WTC11 (cell line): Measurements from ENCODE around the gene CCDC71L. TPM values are rescaled to one million over a fixed set of nuclear protein-coding genes. Genes with fewer than 3 reads are reported as not detected.

Source experiments
- ATAC-seq: fragments of 200-7000 bp; cut with Tn5 transposase; 2 replicates; pipeline ENCODE4 v1.10.0; 2021; ENCODE audit warnings: mild to moderate bottlenecking, moderate library complexity
- CTCF ChIA-PET: fragments of 300-600 bp; sonication (Branson Sonifier 250); formaldehyde crosslinking; loops from one replicate; lab custom pipeline; 2021; ENCODE audit warnings: antibody characterized with exemption; lab: Charles Lee
- POLR2A ChIA-PET: fragments of 350-600 bp; sonication (Branson Sonifier 250); formaldehyde crosslinking; loops from one replicate; lab custom pipeline; 2021; ENCODE audit warnings: antibody characterized with exemption; lab: Charles Lee
- DNase-seq: peaks from one replicate; pipeline ENCODE4 v3.0.0; 2021; ENCODE audit warnings: low spot score
- H3K27ac Mint-ChIP-seq: 2 replicates; pipeline ENCODE4 v1.8.0; 2021; ENCODE audit warnings: mixed read lengths
- H3K27me3 Mint-ChIP-seq: 2 replicates; pipeline ENCODE4 v1.8.0; 2021; ENCODE audit warnings: low read depth, mild to moderate bottlenecking, moderate library complexity, mixed read lengths
- H3K36me3 Mint-ChIP-seq: 2 replicates; pipeline ENCODE4 v1.8.0; 2021; ENCODE audit warnings: mixed read lengths
- H3K4me1 Mint-ChIP-seq: 2 replicates; pipeline ENCODE4 v1.8.0; 2022; ENCODE audit warnings: mixed read lengths
- H3K4me3 Mint-ChIP-seq: 2 replicates; pipeline ENCODE4 v1.8.0; 2021; ENCODE audit warnings: mild to moderate bottlenecking, moderate library complexity, mixed read lengths
- H3K9me3 Mint-ChIP-seq: 2 replicates; pipeline ENCODE4 v1.8.0; 2021; ENCODE audit warnings: mixed read lengths
- ETV6 ChIP-seq: sonication (generic); formaldehyde crosslinking; IDR thresholded peaks from 2 replicates; pipeline ENCODE4 v1.8.1; 2022; ENCODE audit warnings: mild to moderate bottlenecking, missing genetic modification reagents
- GABPB1 ChIP-seq: sonication (generic); formaldehyde crosslinking; IDR thresholded peaks from 2 replicates; pipeline ENCODE4 v1.8.1; 2023; ENCODE audit warnings: mild to moderate bottlenecking, missing genetic modification reagents
- HMGA2 ChIP-seq: fragments of 250-450 bp; sonication (Bioruptor Pico); IDR thresholded peaks from 2 replicates; pipeline ENCODE4 v1.4.0; 2021; ENCODE audit warnings: mild to moderate bottlenecking, moderate library complexity
- KAT7 ChIP-seq: sonication (generic); formaldehyde crosslinking; IDR thresholded peaks from 2 replicates; pipeline ENCODE4 v1.8.1; 2023; ENCODE audit warnings: missing genetic modification reagents, mild to moderate bottlenecking, borderline replicate concordance
- OVOL2 ChIP-seq: fragments of 250-450 bp; sonication (Bioruptor Pico); IDR thresholded peaks from 2 replicates; pipeline ENCODE4 v1.9.0; 2021; ENCODE audit warnings: mild to moderate bottlenecking, borderline replicate concordance
- RELA ChIP-seq: sonication (generic); formaldehyde crosslinking; IDR thresholded peaks from 2 replicates; pipeline ENCODE4 v1.8.1; 2022; ENCODE audit warnings: missing genetic modification reagents, mild to moderate bottlenecking, borderline replicate concordance
- SMAD3 ChIP-seq: sonication (generic); formaldehyde crosslinking; IDR thresholded peaks from 2 replicates; pipeline ENCODE4 v1.8.0; 2022; ENCODE audit warnings: missing genetic modification reagents, mild to moderate bottlenecking, borderline replicate concordance
- ZNF138 ChIP-seq: sonication (generic); formaldehyde crosslinking; conservative IDR thresholded peaks from 2 replicates; pipeline ENCODE4 v1.8.1; 2022; ENCODE audit warnings: mild to moderate bottlenecking, moderate library complexity, missing genetic modification reagents
- ZNF219 ChIP-seq: sonication (generic); formaldehyde crosslinking; IDR thresholded peaks from 2 replicates; pipeline ENCODE4 v1.8.0; 2023; ENCODE audit warnings: missing genetic modification reagents, mild to moderate bottlenecking, borderline replicate concordance
- total RNA-seq: library from RNA; stranded (reverse); gene quantifications from 3 replicates; pipeline ENCODE4 v1.2.3, GENCODE V29; 2021
- TF ChIP-seq, protein P1 (sequence below): sonication (generic); formaldehyde crosslinking; IDR thresholded peaks from 2 replicates; pipeline ENCODE4 v1.8.1; 2022; ENCODE audit warnings: mild to moderate bottlenecking, moderate library complexity, missing genetic modification reagents
- TF ChIP-seq, protein P2 (sequence below): fragments of 250-450 bp; sonication (Bioruptor Pico); IDR thresholded peaks from 2 replicates; pipeline ENCODE4 v1.9.0; 2021; ENCODE audit warnings: mild to moderate bottlenecking, borderline replicate concordance
- TF ChIP-seq, protein P3 (sequence below): sonication (generic); formaldehyde crosslinking; IDR thresholded peaks from 2 replicates; pipeline ENCODE4 v1.8.0; 2022; ENCODE audit warnings: mild to moderate bottlenecking, missing genetic modification reagents
- TF ChIP-seq, protein P4 (sequence below): sonication (generic); formaldehyde crosslinking; IDR thresholded peaks from 2 replicates; pipeline ENCODE4 v1.8.0; 2022; ENCODE audit warnings: missing genetic modification reagents
- TF ChIP-seq, protein P5 (sequence below): sonication (generic); formaldehyde crosslinking; IDR thresholded peaks from 2 replicates; pipeline ENCODE4 v1.8.0; 2022; ENCODE audit warnings: mild to moderate bottlenecking, missing genetic modification reagents
- TF ChIP-seq, protein P6 (sequence below): fragments of 250-450 bp; sonication (Bioruptor Pico); IDR thresholded peaks from 2 replicates; pipeline ENCODE4 v2.1.2; 2022; ENCODE audit warnings: mild to moderate bottlenecking, moderate library complexity
- TF ChIP-seq, protein P7 (sequence below): sonication (generic); formaldehyde crosslinking; IDR thresholded peaks from 2 replicates; pipeline ENCODE4 v1.8.0; 2023; ENCODE audit warnings: mild to moderate bottlenecking, missing genetic modification reagents

CCDC71L gene
- total RNA-seq, 1 experiment from 2014 or later = 21.5 TPM

DNA sequence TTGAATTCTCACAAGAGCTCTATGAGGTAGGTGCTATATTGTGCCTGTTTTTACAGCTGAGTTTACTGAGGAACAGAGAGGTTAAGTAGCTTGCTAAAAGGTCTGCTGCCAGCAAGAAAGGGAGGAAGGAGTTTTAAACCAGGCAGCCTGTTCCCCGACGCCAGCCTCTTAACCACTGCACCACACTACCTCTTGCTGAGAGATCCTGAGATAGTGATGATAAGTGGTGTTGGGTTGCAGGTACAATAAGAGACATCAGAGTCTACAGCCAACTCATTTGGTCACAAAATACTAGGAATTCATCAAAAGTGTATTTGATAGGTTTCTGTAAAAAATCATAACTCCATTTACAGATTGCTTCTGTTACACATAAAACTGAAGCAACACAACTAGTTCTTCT, 8.0 kb downstream of the CCDC71L start:
- H3K9me3 Mint-ChIP-seq = no peaks in the 10 kb centered on the region
- ChIA-PET POLR2A (no interaction called here), CTCF (no interaction called here)
- 0 out of 2 replicates have a peak, but pooled peaks cover 3% of the 10 kb centered on the region for H3K27me3 Mint-ChIP-seq
- H3K27ac Mint-ChIP-seq = no peak overlapping the region
- H3K4me3 Mint-ChIP-seq = no peak overlapping the region
- no peak for DNase-seq
- no peaks in the 10 kb centered on the region for H3K36me3 Mint-ChIP-seq
- peaks cover 4% of the 10 kb centered on the region; the same call in 1 of the 2 replicates for H3K4me1 Mint-ChIP-seq
- no peak for ATAC-seq
- TF ChIP-seq, protein P1, sequence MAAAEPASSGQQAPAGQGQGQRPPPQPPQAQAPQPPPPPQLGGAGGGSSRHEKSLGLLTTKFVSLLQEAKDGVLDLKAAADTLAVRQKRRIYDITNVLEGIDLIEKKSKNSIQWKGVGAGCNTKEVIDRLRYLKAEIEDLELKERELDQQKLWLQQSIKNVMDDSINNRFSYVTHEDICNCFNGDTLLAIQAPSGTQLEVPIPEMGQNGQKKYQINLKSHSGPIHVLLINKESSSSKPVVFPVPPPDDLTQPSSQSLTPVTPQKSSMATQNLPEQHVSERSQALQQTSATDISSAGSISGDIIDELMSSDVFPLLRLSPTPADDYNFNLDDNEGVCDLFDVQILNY (CRISPR knock-in tag) = no peak
- TF ChIP-seq HMGA2 (CRISPR knock-in tag) (no peak), ZNF138 (CRISPR knock-in tag) (no peak), KAT7 (CRISPR knock-in tag) (no peak), OVOL2 (CRISPR knock-in tag) (no peak), GABPB1 (no peak)
- TF ChIP-seq, protein P2, sequence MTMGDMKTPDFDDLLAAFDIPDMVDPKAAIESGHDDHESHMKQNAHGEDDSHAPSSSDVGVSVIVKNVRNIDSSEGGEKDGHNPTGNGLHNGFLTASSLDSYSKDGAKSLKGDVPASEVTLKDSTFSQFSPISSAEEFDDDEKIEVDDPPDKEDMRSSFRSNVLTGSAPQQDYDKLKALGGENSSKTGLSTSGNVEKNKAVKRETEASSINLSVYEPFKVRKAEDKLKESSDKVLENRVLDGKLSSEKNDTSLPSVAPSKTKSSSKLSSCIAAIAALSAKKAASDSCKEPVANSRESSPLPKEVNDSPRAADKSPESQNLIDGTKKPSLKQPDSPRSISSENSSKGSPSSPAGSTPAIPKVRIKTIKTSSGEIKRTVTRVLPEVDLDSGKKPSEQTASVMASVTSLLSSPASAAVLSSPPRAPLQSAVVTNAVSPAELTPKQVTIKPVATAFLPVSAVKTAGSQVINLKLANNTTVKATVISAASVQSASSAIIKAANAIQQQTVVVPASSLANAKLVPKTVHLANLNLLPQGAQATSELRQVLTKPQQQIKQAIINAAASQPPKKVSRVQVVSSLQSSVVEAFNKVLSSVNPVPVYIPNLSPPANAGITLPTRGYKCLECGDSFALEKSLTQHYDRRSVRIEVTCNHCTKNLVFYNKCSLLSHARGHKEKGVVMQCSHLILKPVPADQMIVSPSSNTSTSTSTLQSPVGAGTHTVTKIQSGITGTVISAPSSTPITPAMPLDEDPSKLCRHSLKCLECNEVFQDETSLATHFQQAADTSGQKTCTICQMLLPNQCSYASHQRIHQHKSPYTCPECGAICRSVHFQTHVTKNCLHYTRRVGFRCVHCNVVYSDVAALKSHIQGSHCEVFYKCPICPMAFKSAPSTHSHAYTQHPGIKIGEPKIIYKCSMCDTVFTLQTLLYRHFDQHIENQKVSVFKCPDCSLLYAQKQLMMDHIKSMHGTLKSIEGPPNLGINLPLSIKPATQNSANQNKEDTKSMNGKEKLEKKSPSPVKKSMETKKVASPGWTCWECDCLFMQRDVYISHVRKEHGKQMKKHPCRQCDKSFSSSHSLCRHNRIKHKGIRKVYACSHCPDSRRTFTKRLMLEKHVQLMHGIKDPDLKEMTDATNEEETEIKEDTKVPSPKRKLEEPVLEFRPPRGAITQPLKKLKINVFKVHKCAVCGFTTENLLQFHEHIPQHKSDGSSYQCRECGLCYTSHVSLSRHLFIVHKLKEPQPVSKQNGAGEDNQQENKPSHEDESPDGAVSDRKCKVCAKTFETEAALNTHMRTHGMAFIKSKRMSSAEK = no peak
- TF ChIP-seq, protein P3, sequence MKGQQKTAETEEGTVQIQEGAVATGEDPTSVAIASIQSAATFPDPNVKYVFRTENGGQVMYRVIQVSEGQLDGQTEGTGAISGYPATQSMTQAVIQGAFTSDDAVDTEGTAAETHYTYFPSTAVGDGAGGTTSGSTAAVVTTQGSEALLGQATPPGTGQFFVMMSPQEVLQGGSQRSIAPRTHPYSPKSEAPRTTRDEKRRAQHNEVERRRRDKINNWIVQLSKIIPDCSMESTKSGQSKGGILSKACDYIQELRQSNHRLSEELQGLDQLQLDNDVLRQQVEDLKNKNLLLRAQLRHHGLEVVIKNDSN (CRISPR knock-in tag) = no peak
- TF ChIP-seq, protein P4, sequence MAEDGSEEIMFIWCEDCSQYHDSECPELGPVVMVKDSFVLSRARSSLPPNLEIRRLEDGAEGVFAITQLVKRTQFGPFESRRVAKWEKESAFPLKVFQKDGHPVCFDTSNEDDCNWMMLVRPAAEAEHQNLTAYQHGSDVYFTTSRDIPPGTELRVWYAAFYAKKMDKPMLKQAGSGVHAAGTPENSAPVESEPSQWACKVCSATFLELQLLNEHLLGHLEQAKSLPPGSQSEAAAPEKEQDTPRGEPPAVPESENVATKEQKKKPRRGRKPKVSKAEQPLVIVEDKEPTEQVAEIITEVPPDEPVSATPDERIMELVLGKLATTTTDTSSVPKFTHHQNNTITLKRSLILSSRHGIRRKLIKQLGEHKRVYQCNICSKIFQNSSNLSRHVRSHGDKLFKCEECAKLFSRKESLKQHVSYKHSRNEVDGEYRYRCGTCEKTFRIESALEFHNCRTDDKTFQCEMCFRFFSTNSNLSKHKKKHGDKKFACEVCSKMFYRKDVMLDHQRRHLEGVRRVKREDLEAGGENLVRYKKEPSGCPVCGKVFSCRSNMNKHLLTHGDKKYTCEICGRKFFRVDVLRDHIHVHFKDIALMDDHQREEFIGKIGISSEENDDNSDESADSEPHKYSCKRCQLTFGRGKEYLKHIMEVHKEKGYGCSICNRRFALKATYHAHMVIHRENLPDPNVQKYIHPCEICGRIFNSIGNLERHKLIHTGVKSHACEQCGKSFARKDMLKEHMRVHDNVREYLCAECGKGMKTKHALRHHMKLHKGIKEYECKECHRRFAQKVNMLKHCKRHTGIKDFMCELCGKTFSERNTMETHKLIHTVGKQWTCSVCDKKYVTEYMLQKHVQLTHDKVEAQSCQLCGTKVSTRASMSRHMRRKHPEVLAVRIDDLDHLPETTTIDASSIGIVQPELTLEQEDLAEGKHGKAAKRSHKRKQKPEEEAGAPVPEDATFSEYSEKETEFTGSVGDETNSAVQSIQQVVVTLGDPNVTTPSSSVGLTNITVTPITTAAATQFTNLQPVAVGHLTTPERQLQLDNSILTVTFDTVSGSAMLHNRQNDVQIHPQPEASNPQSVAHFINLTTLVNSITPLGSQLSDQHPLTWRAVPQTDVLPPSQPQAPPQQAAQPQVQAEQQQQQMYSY (CRISPR knock-in tag) = no peak
- TF ChIP-seq, protein P5, sequence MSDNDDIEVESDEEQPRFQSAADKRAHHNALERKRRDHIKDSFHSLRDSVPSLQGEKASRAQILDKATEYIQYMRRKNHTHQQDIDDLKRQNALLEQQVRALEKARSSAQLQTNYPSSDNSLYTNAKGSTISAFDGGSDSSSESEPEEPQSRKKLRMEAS = no peak
- TF ChIP-seq, protein P6, sequence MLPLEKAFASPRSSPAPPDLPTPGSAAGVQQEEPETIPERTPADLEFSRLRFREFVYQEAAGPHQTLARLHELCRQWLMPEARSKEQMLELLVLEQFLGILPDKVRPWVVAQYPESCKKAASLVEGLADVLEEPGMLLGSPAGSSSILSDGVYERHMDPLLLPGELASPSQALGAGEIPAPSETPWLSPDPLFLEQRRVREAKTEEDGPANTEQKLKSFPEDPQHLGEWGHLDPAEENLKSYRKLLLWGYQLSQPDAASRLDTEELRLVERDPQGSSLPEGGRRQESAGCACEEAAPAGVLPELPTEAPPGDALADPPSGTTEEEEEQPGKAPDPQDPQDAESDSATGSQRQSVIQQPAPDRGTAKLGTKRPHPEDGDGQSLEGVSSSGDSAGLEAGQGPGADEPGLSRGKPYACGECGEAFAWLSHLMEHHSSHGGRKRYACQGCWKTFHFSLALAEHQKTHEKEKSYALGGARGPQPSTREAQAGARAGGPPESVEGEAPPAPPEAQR = no peak

DNA sequence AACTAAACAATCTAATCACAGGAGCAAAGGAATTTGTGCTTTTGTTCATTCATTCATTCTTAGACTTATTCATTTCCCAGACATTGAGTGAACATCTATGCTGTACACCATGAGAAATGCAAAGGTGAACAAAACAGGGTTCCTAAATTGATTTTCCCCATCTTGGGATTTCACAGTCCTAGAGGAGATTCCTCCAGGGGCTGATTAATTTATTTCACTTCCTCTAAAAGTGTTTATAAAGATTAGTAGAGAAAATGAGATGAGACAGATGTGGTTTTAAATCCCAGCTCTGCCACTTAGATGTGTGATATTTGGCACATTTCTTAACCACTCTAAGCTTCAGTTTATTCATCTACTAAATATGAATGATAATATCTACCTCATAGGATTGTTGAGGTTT, 8.9 kb downstream of the CCDC71L start:
- Mint-ChIP-seq H3K27me3 (0 out of 2 replicates have a peak, but pooled peaks cover 3% of the 10 kb centered on the region), H3K9me3 (peaks cover 3% of the 10 kb centered on the region; the same call in 1 of the 2 replicates), H3K36me3 (no peaks in the 10 kb centered on the region), H3K4me1 (peaks cover 4% of the 10 kb centered on the region; the same call in 1 of the 2 replicates), H3K4me3 (no peak overlapping the region), H3K27ac (no peak overlapping the region)
- CTCF ChIA-PET = no interaction called here
- DNase-seq (no peak), ATAC-seq (no peak)
- POLR2A ChIA-PET = no interaction called here
- no peak for TF ChIP-seq KAT7 (CRISPR knock-in tag)
- TF ChIP-seq SMAD3 (CRISPR knock-in tag) = no peak
- TF ChIP-seq ZNF219 (CRISPR knock-in tag) = no peak
- no peak for TF ChIP-seq ETV6 (CRISPR knock-in tag)
- TF ChIP-seq, protein P7, sequence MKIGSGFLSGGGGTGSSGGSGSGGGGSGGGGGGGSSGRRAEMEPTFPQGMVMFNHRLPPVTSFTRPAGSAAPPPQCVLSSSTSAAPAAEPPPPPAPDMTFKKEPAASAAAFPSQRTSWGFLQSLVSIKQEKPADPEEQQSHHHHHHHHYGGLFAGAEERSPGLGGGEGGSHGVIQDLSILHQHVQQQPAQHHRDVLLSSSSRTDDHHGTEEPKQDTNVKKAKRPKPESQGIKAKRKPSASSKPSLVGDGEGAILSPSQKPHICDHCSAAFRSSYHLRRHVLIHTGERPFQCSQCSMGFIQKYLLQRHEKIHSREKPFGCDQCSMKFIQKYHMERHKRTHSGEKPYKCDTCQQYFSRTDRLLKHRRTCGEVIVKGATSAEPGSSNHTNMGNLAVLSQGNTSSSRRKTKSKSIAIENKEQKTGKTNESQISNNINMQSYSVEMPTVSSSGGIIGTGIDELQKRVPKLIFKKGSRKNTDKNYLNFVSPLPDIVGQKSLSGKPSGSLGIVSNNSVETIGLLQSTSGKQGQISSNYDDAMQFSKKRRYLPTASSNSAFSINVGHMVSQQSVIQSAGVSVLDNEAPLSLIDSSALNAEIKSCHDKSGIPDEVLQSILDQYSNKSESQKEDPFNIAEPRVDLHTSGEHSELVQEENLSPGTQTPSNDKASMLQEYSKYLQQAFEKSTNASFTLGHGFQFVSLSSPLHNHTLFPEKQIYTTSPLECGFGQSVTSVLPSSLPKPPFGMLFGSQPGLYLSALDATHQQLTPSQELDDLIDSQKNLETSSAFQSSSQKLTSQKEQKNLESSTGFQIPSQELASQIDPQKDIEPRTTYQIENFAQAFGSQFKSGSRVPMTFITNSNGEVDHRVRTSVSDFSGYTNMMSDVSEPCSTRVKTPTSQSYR (CRISPR knock-in tag) = no peak
- TF ChIP-seq RELA (CRISPR knock-in tag) = no peak
